RWPE1 (cell line): ENCODE results near the gene METTL2B.
"Not testable (repeated sequence)": the region's sequence is repeated elsewhere in the genome, so short reads cannot be mapped to it uniquely, and the experiment has no call there.

ENCODE experiments used
- CTCF ChIA-PET: fragments of 350-600 bp; sonication (Branson Sonifier 250); formaldehyde crosslinking; extraction: SDS; loops from one replicate; lab custom pipeline; 2021; lab: Yijun Ruan, JAX
- POLR2A ChIA-PET: fragments of 400-600 bp; formaldehyde crosslinking; extraction: SDS; loops from one replicate; lab custom pipeline; 2020; ENCODE audit warnings: antibody characterized with exemption; ENCODE audit not compliant: low non-redundant PET; lab: Yijun Ruan, JAX
- DNase-seq: peaks from one replicate; pipeline ENCODE4 v3.0.0; 2012; ENCODE audit warnings: low spot score
- H3K27ac ChIP-seq: fragments of 450-650 bp; 2 replicates; pipeline ENCODE4 v1.5.1; 2017
- TF ChIP-seq, protein P1 (sequence below): fragments of 450-650 bp; conservative IDR thresholded peaks from 2 replicates; pipeline ENCODE4 v1.5.1; 2017; ENCODE audit warnings: low read depth, mild to moderate bottlenecking

The METTL2B gene

GRCh38 chr7:128454808-128455542 is 21.6 kb upstream of the METTL2B start:
- DNase-seq, result peak; percentile 11
- ChIA-PET CTCF (interaction anchor here (0.6 to 1.3 kb wide), 3 partner anchors 35 to 111 kb away, joined by 3 to 4 read pairs (median 4); no protein-coding TSS in a partner anchor), POLR2A (no interaction called here)
- H3K27ac ChIP-seq, result peak overlapping the region; percentile 77
- TF ChIP-seq, protein P1, sequence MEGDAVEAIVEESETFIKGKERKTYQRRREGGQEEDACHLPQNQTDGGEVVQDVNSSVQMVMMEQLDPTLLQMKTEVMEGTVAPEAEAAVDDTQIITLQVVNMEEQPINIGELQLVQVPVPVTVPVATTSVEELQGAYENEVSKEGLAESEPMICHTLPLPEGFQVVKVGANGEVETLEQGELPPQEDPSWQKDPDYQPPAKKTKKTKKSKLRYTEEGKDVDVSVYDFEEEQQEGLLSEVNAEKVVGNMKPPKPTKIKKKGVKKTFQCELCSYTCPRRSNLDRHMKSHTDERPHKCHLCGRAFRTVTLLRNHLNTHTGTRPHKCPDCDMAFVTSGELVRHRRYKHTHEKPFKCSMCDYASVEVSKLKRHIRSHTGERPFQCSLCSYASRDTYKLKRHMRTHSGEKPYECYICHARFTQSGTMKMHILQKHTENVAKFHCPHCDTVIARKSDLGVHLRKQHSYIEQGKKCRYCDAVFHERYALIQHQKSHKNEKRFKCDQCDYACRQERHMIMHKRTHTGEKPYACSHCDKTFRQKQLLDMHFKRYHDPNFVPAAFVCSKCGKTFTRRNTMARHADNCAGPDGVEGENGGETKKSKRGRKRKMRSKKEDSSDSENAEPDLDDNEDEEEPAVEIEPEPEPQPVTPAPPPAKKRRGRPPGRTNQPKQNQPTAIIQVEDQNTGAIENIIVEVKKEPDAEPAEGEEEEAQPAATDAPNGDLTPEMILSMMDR, result no peak

DNA sequence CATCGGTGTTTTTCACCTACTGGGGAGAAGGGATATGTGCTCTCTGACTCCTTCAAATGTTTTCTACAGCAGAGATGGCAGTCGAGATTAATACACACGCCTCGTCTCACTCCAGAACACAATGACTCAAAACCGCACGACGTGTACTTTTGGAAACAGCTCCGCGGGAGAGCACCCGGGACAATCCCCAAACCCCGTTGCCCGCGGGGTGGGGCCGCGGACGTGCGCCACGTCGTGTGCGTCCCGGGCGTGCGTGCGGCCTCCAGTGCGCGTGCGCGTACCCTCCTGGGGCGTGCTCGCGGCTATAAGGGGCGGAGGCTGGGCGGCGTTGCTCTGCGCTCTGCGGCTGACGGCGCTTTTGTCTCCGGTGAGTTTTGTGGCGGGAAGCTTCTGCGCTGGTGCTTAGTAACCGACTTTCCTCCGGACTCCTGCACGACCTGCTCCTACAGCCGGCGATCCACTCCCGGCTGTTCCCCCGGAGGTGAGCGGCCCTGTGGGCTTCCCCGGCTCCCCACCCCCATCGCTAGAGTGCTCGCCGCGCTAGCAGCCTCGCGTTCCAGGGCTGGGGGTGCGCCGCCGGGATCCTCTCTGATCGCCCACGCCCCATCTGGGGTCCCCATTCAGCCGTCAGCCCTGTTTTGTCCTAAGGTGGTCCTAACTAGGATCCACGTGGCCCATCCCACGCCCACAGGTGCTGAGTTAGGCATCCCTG is 20.8 kb upstream of the METTL2B start, which contains the start of gene HILPDA:
Gene HILPDA (plus strand): TSS at position 336 of the 712 bp plus-strand sequence. CDS start 1,391 bp downstream, outside the sequence.
- TF ChIP-seq, protein P1, result no peak
- CTCF ChIA-PET, result interaction anchor here (0.6 to 1.3 kb wide), 4 partner anchors 36 to 111 kb away, joined by 3 to 4 read pairs (median 4); no protein-coding TSS in a partner anchor
- H3K27ac ChIP-seq, result peak within 1 kb of the TSS; percentile 77
- POLR2A ChIA-PET, result no interaction called here
- peak; percentile 92 for DNase-seq

GRCh38 chr7:128456255-128456725 is 20.3 kb upstream of the METTL2B start:
- TF ChIP-seq, protein P1, result no peak
- CTCF ChIA-PET, result no interaction called here
- peak overlapping the region; percentile 77 for H3K27ac ChIP-seq
- DNase-seq, result peak; percentile 11
- POLR2A ChIA-PET, result no interaction called here

- H3K27ac ChIP-seq, DNase-seq, POLR2A ChIA-PET: not testable (repeated sequence)
- CTCF ChIA-PET, result interaction anchor here (0.6 kb wide), 1 partner anchor 59 kb away, joined by 3 read pairs; no protein-coding TSS in a partner anchor
These were observed 19.2 kb upstream of the METTL2B start for GRCh38 chr7:128457385-128457784.

- ChIA-PET CTCF (interaction anchor here (1.4 kb wide), 1 partner anchor 32 kb away, joined by 6 read pairs; no protein-coding TSS in a partner anchor), POLR2A (no interaction called here)
- no peak for DNase-seq
- TF ChIP-seq, protein P1, result no peak
- no peak overlapping the region for H3K27ac ChIP-seq
These were observed 17.6 kb upstream of the METTL2B start for GRCh38 chr7:128458956-128459355.

GRCh38 chr7:128459394-128459878 is 17.1 kb upstream of the METTL2B start:
- CTCF ChIA-PET, result interaction anchor here (1.4 to 1.9 kb wide), 2 partner anchors 32 to 112 kb away, joined by 5 to 6 read pairs; no protein-coding TSS in a partner anchor
- H3K27ac ChIP-seq, result no peak overlapping the region
- TF ChIP-seq, protein P1, result peak; percentile 61
- POLR2A ChIA-PET, result no interaction called here
- DNase-seq, result peak; percentile 34
